ENCODE results near the gene ARR3. TPM values are rescaled to one million over a fixed set of nuclear protein-coding genes. Genes with fewer than 3 reads are reported as not detected.

Gene ARR3
- total RNA-seq, 1 donor from 2014 or later: not detected

DNA sequence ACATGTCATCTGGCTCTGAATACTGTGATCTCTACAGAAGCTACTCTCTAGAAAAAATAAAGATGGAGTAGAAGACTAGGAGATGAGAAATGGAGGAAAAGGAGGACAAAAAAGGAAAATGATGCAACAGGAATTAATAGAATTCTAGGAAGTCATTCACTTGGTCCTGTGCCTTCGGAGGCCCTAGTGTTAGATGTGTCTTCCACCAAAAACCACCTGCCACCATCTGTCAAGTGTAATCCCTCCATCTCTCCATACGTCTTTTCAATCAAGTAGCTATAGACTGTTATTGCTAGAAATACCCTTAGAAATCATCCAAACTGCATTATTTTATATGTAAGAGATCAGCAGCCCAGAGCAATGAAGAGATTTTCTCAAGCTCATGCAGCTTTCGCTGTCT, 10.9 kb downstream of the ARR3 start:
- DNase-seq (no peak), ATAC-seq (ENCODE audit: low read depth) (no peak)
- Mint-ChIP-seq H3K4me3 (no peak overlapping the region), H3K27ac (no peak overlapping the region), H3K36me3 (ENCODE audit: low read depth) (peaks cover 9% of the 10 kb centered on the region), H3K27me3 (no peaks in the 10 kb centered on the region), H3K4me1 (no peaks in the 10 kb centered on the region), H3K9me3 (no peaks in the 10 kb centered on the region)
- TF ChIP-seq, protein P1, sequence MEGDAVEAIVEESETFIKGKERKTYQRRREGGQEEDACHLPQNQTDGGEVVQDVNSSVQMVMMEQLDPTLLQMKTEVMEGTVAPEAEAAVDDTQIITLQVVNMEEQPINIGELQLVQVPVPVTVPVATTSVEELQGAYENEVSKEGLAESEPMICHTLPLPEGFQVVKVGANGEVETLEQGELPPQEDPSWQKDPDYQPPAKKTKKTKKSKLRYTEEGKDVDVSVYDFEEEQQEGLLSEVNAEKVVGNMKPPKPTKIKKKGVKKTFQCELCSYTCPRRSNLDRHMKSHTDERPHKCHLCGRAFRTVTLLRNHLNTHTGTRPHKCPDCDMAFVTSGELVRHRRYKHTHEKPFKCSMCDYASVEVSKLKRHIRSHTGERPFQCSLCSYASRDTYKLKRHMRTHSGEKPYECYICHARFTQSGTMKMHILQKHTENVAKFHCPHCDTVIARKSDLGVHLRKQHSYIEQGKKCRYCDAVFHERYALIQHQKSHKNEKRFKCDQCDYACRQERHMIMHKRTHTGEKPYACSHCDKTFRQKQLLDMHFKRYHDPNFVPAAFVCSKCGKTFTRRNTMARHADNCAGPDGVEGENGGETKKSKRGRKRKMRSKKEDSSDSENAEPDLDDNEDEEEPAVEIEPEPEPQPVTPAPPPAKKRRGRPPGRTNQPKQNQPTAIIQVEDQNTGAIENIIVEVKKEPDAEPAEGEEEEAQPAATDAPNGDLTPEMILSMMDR (IDR thresholded peaks at IDR 0.05): no peak
- CTCF ChIA-PET: no interaction called here
- intact Hi-C loops (cut with micrococcal nuclease): no loop called here
- POLR2A ChIA-PET: no interaction called here

DNA sequence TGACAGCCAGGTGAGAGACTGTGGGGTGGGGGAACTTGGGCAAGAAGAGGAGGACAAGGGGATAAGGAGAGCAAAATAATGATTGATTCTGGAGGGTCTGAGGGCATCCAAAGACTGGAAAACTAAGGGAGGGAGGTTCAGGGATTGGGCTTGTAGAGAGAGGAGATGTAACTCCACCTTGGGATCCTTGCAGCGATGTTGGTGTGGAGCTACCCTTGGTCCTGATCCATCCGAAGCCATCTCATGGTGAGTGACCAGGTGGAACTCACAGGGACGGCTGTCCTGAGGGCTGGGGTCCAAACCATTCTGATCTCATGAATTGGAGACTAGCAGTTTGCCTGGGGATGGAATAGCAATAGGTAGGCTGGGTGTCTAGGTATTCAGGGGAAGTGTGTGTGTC, 12.4 kb downstream of the ARR3 start:
- intact Hi-C loops (cut with micrococcal nuclease): no loop called here
- ChIA-PET POLR2A (no interaction called here), CTCF (no interaction called here)
- H3K4me1 Mint-ChIP-seq: no peaks in the 10 kb centered on the region
- H3K27ac Mint-ChIP-seq: no peak overlapping the region
- H3K27me3 Mint-ChIP-seq: no peaks in the 10 kb centered on the region
- no peak for ATAC-seq (ENCODE audit: low read depth)
- no peak for DNase-seq
- no peaks in the 10 kb centered on the region for H3K9me3 Mint-ChIP-seq
- H3K36me3 Mint-ChIP-seq (ENCODE audit: low read depth): peaks cover 20% of the 10 kb centered on the region
- TF ChIP-seq, protein P1 (IDR thresholded peaks at IDR 0.05): no peak
- H3K4me3 Mint-ChIP-seq: no peak overlapping the region

DNA sequence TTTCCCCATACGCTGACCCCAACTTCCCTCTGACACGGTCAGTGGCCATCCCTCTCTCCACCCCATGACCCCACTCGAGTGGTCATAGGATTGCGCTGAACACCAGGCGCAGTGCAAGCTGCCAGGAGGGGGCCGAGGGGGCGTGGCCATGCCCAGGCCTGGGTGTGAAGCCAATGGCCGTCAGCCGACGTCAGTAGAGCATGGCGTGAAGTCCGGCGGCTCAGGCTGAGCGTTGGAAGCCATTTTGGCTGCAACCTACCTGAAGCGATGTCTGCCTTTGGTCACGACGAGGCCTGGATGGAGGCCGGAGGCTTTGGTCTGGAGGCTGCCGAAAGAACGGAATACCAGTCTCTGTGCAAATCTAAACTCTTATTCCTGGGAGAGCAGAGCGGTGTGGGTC, 13.8 kb downstream of the ARR3 start, which contains the start of gene RAB41:
RAB41 (plus strand) TSS at position 222 of the 400 bp plus-strand sequence; CDS start at position 268, 46 bp downstream.
- Mint-ChIP-seq H3K27me3 (no peaks in the 10 kb centered on the region), H3K36me3 (ENCODE audit: low read depth) (peaks cover 31% of the 10 kb centered on the region), H3K4me3 (no peak within 1 kb of the TSS), H3K27ac (no peak within 1 kb of the TSS), H3K4me1 (no peaks in the 10 kb centered on the region), H3K9me3 (no peaks in the 10 kb centered on the region)
- intact Hi-C loops (cut with micrococcal nuclease): no loop called here
- TF ChIP-seq, protein P1 (IDR thresholded peaks at IDR 0.05): no peak
- POLR2A ChIA-PET: no interaction called here
- ATAC-seq (ENCODE audit: low read depth) (no peak), DNase-seq (no peak)
- CTCF ChIA-PET: no interaction called here

DNA sequence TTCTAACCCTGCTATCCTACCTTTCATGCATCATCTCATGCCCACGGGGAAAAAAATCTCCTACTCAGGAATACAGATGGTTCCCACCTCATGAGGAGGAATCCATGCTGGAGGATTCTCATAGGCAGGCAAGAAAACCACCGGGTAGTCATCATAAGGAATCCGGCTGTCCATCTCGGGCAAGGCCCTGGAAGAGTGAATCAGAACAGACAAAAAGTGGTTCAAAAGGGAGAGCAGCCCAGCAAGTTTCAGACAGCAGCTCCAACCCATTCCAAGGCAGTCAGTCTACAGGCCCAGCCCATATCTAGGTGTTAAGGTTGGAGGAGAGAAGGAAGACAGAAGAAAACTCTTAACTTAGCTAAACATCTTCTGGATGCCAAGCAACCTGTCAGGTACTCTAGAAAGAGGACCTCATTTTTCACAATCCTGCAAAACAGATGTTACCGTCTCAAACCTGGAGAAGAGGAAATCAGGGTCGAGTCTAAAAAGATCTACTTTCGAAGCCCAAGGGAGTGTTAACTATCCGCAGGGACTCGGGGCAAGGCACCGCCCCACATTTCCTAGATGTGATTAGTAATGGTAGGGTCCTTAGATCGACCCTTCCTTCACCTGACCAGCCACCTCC, 21.1 kb downstream of the ARR3 start:
- peak overlapping the region; percentile 72 for H3K27ac Mint-ChIP-seq
- TF ChIP-seq, protein P1 (IDR thresholded peaks at IDR 0.05): no peak
- H3K27me3 Mint-ChIP-seq: no peaks in the 10 kb centered on the region
- no peak for ATAC-seq (ENCODE audit: low read depth)
- H3K4me3 Mint-ChIP-seq: peak overlapping the region; percentile 86
- POLR2A ChIA-PET: no interaction called here
- H3K9me3 Mint-ChIP-seq: no peaks in the 10 kb centered on the region
- intact Hi-C loops (cut with micrococcal nuclease): no loop called here
- H3K4me1 Mint-ChIP-seq: peaks cover 13% of the 10 kb centered on the region
- DNase-seq: no peak
- CTCF ChIA-PET: interaction anchor here (0.6 kb wide), 1 partner anchor 148 kb away, joined by 3 read pairs; no protein-coding TSS in a partner anchor
- H3K36me3 Mint-ChIP-seq (ENCODE audit: low read depth): peaks cover 28% of the 10 kb centered on the region

DNA sequence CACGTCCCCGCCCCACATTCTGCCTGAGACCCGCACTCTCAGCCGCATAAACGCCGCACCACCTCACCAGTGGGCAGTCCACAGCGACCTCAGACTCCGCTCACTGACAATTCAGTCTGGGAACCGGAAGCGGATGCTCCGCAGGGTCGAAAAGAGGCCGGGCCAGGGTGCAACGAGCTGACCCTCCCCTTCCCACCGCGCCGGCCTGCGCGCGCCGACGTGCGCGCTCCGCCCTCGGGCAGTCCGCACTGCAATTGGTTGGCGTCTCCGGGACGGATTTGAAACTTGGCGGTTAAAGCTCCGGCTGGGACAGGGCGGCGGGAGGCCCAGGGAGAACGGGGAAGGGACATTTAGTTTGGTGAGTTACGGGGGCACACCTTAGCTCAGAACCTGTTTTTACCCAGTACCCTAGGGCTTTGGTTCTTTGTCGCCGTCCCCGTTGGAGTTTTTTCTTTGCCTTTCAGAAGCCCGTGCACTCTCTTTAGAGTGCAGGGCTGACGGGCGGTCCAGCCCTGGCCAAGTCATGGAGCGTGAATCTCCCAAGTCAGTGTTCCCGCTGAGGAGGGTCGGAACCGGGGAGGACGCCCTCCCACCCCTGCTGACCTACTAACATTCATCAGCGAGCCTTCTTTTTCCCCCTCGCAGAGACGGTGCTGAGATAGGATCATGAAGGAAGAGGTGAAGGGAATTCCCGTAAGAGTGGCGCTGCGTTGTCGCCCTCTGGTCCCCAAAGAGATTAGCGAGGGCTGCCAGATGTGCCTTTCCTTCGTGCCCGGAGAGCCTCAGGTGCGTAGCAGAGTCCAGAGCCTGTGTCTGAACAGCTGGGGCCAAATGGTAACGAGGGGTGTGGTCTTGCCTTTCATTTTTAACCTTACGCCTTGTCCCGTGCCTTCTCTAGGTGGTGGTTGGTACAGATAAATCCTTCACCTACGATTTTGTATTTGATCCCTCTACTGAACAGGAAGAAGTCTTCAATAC, 21.9 kb downstream of the ARR3 start, which contains the start of the genes KIF4A and PDZD11:
KIF4A (plus strand) TSS at position 312 of the 978 bp plus-strand sequence; CDS start at position 667, 355 bp downstream.
PDZD11 (minus strand) TSS at position 135 of the 978 bp plus-strand sequence. CDS start 586 bp downstream, outside the sequence.
- Mint-ChIP-seq H3K9me3 (no peaks in the 10 kb centered on the region), H3K36me3 (ENCODE audit: low read depth) (peaks cover 21% of the 10 kb centered on the region), H3K4me3 (peak within 1 kb of the TSS; percentile 86), H3K27me3 (no peaks in the 10 kb centered on the region), H3K4me1 (peaks cover 13% of the 10 kb centered on the region), H3K27ac (peak within 1 kb of the TSS; percentile 72)
- POLR2A ChIA-PET: interaction anchor here (0.6 kb wide), 1 partner anchor 159 kb away, joined by 3 read pairs; no protein-coding TSS in a partner anchor
- intact Hi-C loops (cut with micrococcal nuclease): loop anchor here (1.0 to 2.0 kb wide), 3 partner anchors 47 to 157 kb away; partner anchors contain the start of gene IGBP1
- DNase-seq (peak; percentile 67), ATAC-seq (ENCODE audit: low read depth) (peak; percentile 100)
- CTCF ChIA-PET: interaction anchor here (0.6 kb wide), 1 partner anchor 149 kb away, joined by 3 read pairs; no protein-coding TSS in a partner anchor
- TF ChIP-seq, protein P1 (IDR thresholded peaks at IDR 0.05): no peak
